NCI-H128 (cell line): ENCODE results near the gene GPR33.

ENCODE experiments used
- DNase-seq: peaks from one replicate; lab custom pipeline; 2025; ENCODE audit not compliant: unreplicated experiment; lab: John Stamatoyannopoulos, UW

The GPR33 gene, protein sequence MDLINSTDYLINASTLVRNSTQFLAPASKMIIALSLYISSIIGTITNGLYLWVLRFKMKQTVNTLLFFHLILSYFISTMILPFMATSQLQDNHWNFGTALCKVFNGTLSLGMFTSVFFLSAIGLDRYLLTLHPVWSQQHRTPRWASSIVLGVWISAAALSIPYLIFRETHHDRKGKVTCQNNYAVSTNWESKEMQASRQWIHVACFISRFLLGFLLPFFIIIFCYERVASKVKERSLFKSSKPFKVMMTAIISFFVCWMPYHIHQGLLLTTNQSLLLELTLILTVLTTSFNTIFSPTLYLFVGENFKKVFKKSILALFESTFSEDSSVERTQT

DNA sequence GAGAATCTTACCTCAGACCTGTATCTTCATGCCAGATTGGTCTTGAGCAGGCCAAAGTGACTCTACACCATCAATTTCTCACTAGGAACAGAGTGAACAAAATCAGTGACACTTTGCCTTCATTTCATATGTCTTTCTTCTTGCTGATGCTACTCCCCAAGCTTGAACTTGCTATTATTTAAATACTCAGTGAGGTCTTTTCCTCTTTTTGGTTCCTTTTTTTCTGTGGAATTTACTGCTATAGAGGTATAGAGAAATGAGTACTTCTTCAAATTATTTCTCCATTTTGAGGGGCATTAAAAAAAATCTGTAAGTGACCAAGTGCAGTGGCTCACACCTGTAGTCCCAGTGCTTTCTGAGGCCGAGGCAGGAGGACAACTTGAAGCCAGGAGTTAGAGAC lies at the start of gene GPR33:
TSS of gene GPR33 (minus strand) at position 154 of the 400 bp plus-strand sequence. CDS start 4,074 bp downstream, outside the sequence.
- DNase-seq: no peak

DNA sequence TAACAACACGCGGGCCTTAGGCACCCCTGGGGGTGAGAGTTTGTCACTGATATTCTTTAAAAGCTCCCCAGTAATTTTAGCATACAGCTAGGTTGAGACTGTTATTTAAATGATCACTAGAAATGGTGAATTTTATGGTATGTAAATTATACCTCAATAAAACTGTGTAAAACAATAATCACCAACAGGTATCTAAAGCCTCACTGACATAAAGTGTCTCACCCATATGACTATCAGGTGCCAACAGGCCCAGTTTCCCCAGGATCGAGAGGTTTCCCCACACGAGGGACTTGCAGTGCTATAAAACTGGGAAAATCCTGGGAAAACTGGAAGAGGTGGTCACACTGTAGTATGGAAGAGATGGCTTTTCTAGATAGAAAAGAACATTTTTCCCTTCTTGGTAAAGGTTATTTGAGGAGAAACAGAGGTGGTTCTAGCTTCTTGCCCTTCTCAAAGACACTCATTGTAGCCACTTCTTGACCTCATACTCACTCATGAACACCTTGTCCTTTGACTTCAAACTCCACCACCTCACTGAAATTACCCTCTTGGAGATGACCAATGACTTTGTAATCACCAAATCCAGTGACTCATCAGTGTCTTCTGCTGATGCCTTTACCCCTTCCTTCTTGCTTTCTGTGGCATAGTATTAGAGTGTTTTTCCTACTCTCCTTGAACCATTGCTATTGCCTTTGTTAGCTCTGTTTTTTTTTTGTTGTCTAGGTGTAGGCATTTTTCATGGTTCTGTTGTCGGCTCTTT lies 48.5 kb upstream of the GPR33 start:
- DNase-seq: no peak

DNA sequence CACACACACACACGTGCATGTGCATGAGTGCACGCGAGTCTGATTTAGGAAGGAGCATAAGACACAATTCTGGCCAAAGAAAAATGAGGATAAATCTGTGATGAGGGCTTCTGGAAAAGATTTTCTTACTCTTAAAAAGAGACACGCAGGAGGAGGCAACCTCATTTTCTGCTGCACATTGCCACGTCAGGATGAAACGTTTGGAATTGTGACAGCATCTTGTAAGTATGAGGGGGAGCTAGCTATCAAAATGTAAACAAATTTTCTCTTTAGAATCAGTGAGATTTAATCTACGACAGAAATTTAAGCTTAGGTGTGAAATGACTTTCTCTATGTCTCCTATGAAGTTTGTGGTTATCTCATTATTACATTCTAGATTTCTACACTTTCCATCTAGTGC lies 42.3 kb upstream of the GPR33 start:
- DNase-seq: no peak

DNA sequence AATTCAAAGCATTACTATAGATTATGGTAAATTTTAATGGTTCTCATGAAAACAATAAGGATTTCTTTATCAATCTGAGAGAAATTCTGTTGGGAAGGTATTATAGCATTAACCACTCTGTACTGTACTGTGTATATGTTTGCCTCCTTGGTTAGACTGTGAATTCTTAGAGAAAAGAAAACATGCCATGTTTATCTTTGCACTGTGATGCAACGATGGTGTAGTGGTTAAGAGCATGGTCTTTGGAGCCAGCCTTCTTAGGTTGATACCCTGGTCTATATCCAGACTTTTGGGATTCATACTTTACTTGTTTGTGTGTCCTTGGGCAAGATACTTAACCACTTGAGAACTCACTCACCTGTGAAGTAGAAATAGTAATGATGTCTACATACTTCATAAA lies 41.2 kb upstream of the GPR33 start:
- no peak for DNase-seq

DNA sequence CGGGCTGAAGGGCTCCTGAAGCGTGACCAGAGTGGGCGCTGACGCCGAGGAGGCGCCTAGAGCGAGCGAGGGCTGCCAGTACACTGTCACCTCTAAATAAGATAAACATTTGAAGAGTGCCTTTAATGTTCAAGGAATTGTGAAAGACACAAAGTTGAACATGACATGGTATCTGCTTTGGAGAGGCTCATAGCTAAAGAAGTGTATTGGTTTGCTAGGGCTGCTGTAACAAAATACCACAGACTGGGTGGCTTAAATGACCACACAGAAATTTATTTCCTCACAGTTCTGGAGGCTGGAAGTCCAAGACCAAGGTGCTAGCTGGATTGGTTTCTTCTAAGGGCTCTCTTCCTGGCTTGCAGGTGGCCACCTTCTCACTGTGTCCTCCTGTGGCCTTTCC lies 39.7 kb upstream of the GPR33 start:
- no peak for DNase-seq

DNA sequence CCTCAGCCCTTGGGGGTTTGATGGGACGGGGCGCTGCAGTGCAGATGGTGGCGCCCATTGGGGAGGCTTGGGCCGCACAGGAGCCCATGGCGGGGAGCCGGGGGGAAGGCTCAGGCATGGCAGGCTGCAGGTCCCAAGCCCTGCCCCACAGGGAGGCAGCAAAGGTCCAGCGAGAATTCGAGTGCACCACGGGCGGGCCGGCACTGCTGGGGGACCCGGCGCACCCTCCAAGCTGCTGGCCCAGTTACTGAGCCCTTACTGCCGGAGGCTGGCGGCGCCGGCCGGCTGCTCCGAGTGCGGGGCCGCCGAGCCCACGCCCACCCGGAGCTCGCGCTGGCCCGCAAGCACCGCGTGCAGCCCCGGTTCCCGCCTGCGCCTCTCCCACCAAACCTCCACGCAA lies 39.2 kb upstream of the GPR33 start:
- no peak for DNase-seq

DNA sequence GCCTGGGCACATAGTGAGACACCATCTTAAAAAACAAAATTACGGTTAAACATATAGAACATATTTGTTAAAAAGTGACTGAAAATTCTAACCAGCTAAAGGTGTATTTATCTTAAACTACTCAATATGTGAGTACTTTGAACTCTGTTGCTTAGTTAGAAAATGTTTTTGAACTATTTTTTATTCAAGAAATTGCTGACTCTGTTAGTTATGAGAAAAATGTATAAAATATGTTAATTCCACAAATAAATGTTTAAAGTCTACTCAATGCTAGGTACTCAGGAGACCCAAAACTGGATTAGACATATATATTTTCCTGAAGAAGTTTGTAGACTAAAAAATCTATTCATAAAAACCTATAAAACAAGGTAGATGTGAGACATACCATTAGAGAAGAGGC lies 23.0 kb upstream of the GPR33 start:
- DNase-seq: no peak

DNA sequence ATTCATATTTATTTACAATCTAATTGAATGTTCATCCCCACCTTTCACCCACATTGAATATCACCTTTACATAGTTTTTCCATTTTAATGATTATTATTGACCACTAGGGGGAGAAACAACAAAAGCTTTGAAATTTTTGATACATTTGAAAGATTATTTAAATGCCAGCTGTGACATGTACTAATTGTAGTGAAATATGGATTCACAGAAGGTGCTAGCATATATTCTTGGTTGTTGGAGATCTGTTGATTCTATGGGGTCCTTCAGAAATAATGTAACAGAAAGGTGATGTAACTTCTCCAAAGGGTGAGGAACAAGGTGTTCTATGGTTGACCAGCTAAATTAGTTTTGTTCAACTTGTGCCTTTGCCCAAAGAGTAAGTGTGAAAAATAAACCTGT lies 22.4 kb upstream of the GPR33 start:
- DNase-seq: no peak

DNA sequence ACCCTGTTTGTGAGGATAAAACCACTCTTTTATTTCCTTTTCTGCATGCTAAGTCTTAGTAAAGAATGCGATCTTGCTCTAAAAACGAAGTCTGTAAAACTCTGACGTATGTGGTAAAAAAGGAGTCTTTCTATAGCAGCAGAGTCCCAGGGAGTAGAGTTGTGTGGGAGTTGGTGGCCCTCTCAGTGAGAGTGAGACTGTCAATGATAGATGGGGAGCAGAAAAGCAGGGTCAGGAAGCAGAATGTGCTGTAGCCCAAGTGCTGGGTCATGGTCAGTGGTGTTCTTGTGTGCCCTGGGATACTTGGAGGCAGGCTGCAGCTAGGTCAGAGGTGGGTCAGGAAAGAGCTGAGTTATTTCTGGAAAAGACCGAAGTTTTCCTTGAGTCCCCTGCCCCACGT lies 20.3 kb upstream of the GPR33 start:
- no peak for DNase-seq

DNA sequence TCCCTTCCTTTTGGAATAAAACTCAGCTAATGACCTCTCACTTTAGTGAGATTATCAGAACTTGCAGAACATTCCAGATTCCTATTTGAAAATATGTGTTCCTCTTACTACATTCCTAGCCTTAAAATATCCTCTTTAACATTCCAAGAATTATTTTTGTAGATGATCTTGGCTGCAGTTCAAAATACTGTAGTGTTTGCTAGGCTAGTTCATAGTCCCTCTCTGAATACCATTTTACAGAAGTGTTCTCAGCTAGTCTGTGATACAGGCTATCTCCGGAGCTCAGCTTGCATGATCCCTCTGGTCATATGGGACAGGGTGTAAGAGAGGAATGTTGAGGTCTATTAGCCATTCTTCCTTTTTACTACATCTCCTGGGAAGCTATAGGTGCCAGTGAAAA lies 17.6 kb upstream of the GPR33 start:
- DNase-seq: no peak

DNA sequence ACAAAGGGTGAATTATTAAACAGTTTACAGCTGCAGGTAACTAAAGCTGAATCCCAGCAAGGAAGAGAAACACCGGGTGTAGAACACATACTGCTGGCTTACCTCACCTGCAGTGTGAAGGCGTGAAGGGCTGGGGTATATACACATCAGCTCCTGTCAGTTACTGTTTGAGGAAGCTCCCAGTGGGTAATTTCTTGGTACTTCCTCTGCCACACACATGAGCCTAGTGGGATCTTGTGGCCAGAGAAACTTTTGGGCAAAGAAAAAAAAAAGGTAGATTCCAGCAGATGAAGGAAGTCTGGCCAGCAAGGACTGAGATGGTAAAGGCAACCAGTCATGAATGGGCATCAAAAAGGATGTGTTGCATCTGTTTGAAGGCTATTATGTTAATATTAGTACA lies 14.0 kb upstream of the GPR33 start:
- DNase-seq: no peak

DNA sequence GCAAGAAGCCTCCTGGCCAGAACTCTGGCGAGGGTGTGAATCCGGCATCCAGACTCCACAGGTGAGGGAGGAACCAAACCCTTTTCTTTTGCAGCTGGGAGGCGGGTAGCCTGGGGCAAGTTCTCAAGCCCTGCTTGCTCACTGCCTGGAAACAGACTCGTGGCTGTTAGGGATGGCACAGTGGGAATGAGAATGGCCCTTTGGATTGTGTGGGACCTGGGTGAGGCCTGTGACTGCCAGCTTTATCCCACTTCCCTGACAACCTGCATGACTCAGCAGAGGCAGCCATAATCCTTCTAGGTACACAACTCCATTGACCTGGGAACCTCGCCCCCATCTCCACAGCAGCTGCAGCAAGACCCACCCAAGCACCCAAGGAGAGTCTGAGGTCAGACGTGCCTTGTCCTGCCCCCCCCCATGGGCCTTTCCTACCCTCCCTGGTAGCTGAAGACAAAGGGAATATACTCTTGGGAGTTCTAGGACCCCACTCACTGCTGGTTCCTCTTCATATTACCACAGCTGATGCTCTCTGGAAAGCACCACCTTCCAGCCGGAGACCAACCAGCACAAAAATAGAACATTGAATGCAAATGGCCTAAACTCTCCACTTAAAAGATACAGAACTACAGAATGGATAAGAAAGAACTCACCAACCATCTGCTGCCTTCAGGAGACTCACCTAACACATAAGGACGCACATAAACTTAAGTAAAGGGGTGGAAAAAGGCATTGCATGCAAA lies 5.1 kb upstream of the GPR33 start:
- DNase-seq: no peak

DNA sequence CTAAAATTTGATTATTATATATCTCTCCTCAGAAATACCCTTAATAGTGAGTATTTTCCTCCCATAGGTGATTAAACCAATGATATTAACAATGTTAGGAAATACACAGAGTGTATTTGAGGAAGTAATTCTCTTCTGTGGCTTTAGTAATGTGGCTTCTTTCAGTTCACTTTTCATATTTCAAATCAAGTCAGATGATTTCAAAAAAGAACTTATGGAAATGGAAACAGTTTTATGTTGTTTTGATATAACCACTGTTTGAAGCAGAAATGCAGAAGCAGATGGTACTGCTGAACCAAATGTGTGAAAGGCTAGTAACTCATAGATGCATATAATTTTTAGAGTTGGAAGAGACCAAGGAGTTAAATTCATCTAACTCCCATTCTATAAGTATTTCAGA lies 1.9 kb upstream of the GPR33 start:
- DNase-seq: no peak

DNA sequence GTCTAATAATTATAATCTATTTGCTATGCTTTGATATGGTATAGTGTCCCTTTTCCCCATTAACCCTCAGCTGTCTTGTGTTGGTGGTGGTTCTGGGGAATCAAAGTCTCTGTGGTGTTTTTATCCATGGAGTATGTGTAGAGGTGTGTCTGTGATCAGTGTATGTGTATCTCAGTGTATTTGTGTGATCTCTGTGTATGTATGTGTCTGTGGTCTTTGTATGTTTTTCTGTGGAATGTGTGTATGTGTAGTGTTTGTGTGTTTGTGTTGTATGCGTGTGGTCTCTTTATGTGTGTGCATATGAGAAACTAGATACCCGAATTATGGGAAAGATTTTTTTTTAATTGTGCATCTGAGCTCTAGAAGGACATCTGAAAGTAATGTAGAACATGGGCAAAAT lies 1.1 kb downstream of the GPR33 start:
- no peak for DNase-seq

DNA sequence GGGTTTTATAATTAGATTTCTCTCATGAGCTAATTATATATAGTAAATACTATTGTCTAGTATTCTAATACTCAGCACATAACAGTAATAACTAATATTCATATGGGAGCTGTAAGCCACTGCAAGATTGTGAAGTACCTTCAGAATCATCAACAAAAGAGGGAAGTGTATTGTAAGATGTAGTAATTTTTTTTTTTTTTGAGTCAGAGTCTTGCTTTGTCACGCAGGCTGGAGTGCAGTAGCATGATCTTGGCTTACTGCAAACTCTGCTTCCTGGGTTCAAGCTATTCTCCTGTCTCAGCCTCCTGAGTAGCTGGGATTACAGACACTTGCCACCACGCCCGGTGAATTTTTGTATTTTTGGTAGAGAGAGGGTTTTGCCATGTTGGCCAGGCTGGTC lies 3.1 kb downstream of the GPR33 start:
- DNase-seq: no peak

DNA sequence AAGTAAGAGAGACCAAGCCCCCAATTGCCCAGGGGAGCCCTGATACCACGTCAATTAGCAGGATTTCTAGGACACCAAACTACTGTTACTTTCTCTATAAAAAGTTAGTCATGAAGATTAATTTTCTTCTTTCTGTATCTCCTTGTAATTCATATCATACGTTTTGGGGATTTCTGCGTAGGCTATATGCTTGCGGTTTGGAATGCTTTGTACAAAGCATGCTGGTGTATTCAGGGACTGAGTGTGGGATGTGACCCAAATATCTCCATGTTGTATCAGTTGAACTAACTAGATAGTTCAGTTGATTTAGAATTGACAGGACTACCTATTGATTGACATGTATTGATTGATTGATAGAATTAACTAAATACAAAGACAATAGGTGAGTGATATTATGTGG lies 7.7 kb downstream of the GPR33 start:
- DNase-seq: no peak

DNA sequence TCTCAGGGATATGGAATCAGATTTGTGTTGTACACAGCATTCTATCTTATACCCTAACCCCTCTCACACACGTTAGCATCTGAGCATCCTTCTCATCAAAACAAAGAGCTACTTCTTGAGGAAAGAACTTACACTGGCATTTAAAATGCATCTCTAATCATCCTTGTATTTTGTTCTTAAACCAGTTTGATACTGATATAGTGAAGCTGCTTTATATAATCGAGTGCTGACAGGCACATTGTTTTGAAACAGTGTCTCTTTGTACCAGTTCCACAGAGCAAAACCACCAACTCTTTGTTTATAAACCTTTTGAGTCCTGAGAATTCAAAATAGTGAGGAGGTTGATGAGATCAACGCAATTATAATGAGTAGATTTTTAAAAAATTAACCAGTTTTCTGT lies 8.8 kb downstream of the GPR33 start:
- no peak for DNase-seq

DNA sequence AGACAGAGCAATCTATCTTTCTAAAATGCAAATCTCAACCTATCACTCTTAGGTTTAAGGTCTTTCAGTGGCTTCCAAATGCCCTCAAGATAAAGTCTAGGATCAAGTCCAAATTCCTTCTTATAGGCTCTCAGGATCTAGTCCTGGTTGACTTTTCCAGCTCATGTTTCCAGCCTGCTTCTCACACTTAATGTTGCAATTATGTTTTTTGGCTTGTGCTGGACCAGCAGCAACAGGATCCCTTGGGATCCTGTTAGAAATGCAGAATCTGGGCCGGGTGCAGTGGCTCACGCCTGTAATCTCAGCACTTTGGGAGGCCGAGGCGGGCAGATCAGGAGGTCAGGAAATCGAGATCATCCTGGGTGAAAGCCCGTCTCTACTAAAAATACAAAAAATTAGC lies 10.6 kb downstream of the GPR33 start:
- DNase-seq: no peak

DNA sequence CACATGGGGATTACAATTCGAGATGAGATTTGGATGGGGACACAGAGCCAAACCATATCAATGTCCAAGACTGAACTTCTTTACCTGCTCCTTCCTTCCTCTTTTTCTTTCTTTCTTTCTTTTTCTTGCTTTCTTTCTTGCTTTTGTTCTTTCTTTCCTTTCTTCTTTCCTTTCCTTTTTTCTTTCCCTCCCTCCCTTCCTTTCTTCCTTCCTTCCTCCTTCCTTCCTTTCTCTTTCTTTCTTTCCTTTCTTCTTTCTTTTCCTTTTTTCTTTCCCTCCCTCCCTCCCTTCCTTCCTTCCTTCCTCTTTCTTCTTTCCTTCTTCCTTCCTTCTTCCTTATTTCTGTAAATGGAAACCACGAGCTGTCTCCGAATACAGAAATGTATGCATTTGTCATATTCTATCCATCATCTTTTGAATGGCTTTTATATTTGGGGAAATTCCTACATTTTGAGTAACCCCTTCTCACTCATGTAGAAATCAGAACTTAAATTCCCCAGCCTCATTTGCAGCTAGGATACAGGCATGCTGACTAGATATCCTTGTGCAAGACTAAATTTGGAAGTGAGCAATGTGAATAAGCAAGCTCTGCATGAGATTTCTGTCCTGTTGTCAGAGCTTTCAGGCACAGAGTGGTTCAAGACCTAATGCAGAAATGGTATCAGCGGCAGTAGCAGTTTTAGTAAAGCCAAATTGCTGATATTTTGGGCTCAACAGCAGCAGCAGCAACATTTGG lies 11.5 kb downstream of the GPR33 start:
- DNase-seq: no peak

DNA sequence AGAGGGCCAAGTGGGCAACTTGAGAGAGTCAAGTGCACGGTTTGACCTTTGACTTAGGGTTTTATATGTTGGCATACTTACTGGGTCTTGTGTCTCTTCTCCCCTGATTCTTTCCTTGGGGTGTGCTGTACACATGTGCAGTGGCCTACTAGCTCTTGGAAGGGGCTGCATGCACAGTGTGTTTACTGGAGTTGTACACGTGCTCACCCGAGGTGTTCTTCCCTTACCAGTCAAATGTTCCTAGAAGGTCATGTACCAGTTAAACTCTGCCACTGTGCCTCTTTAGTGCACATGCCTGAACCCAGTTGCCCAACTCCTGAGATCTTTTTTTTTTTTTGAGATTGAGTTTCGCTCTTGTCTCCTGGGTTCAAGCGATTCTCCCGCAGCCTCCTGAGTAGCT lies 21.3 kb downstream of the GPR33 start:
- no peak for DNase-seq

DNA sequence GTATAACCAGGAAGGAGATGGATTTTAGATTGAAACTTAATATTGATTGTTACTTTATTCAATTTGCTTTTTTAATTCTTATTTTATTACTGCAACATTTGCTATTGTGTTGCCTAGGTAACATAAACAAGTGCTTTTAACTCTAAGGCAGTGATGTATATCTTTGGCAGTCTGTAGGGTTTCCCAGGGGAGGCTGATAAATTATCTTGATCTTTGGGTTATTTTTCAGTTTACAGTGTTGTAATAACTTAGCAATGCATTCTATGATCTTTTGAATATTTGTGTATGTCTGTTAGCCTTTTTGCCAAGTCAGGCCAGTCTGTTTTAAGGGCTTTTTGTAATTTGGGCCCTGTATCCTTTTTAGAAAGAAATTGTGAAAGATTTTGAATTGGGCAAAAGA lies 22.7 kb downstream of the GPR33 start:
- DNase-seq: no peak
